HG03432 (cell line): ENCODE measurements around the gene FSD1L.
"Not testable (repeated sequence)": the region's sequence is repeated elsewhere in the genome, so short reads cannot be mapped to it uniquely, and the experiment has no call there.

Experiments used
- ATAC-seq: cut with Tn5 transposase; IDR thresholded peaks from one replicate; pipeline ENCODE4 v1.9.1; 2021; ENCODE audit warnings: mild to moderate bottlenecking, moderate library complexity; ENCODE audit not compliant: unreplicated experiment

FSD1L gene

DNA sequence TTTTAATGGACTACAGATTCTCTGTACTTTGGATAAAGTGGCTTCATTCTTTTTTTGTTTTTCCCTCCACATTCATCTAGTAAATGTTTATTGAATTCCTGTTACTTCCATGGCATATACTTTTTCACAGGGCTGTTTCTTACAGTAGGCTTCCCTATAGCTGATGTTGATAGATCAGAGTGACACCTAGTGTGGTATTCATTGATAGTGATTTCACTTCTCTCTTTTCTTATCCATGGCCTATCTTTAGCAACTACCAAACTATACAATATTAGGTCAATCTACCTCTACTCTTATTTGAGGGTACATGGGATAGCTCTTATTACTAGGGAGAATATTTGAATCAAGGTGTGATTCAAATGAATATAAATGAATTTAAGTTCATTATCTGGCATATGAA is 35.8 kb downstream of the FSD1L start:
- peak; percentile 84 for ATAC-seq

DNA sequence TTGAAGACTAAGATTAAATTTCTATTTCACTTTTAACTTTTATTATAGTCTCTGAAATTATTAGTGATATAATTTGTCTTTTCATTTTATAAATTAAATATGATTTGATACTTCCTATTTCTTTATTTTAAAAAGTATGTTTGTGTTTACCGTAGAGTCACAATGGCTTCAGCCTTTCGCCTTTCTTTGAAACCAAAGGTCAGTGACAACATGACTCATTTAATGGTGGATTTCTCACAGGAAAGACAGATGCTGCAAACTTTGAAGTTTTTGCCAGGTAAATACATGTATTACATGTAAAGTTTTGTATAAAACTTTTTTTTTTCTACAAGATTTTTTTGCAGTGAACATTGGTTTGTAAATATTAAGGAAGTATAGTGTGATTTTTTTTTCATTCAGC is 36.4 kb downstream of the FSD1L start:
- ATAC-seq, result no peak

DNA sequence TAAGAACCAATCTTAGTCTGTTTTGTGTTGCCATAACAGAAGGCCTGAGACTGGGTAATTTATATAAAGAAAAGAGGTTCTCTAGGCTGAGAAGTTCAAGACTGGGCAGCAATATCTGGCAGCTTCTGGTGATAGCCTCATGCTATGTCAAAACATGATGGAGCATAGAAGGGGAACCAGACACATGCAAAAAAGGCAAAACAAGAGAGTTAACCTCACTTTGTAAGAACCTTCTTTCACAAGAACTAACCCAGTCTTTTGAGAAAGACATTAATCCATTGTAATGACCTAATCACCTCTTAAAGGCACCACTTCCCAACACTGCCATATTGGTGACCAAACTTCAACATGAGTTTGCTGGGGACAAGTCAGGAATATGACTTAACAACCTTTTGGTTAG is 37.3 kb downstream of the FSD1L start:
- ATAC-seq, result no peak

DNA sequence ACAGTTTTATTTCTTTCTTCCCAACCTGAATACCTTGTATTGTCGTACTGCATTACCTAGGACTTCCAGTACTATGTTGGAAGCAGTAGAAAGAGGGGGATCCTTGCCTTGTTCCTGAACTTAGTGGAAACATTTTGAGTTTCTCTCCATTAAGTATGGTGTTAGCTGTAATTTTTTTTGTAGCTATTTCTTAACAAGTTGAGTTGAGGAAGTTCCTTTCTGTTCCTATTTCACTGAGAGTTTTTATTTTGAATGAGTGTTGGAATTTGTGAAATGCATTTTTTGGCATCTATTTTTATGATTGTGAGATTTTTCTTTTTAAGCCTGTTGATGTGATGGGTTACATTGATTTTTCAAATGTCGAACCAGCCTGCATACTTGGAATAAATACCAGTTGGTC is 49.0 kb downstream of the FSD1L start:
- no peak for ATAC-seq

DNA sequence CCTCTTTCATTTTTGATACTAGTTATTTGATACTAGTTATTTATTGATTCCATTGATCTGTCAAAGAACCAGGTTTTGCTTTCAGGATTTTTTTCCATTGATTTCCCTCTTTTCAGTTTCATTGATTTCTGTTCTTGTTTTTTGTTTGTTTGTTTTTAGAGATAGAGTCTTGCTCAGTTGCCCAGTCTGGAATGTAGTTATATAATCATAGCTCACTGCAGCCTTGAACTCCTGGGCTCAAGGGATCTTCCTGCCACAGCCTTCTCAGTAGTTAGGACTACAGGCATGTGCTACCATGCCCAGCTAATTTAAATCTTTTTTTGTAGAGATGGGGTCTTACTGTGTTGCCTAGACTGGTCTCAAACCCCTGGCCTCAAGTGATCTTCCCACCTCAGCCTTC is 49.9 kb downstream of the FSD1L start:
- ATAC-seq, result no peak

DNA sequence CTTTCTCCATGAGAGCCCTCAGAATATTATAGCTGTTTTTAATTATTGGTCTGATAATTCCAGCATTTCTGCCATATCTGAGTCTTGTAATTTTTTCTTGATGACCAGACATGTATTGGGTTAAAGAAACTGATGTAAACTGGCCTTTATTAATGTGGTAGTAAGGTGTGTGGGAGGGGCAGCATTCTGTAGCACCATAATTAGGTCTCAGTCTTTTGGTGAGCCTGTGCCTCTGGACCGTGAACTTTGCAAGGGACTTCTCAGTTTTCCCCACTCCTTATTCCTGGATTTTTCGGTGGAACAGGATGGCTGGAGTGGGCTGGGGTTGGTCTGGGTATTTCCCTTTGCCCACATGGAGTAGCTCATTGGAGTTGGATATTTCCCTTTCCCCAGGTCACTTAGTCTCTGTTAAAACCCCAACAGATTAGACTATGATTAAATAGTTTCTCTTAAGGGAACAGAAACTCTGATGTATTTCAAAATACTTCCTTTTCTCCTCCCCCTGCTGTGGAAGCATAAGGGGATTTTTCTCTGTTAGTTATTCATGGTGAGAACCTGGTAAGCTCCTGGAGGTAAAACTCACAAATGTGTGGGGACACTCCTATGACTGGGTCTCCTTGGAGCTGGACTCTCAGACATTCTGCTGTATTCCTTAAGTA is 52.4 kb downstream of the FSD1L start:
- ATAC-seq, result peak; percentile 87

DNA sequence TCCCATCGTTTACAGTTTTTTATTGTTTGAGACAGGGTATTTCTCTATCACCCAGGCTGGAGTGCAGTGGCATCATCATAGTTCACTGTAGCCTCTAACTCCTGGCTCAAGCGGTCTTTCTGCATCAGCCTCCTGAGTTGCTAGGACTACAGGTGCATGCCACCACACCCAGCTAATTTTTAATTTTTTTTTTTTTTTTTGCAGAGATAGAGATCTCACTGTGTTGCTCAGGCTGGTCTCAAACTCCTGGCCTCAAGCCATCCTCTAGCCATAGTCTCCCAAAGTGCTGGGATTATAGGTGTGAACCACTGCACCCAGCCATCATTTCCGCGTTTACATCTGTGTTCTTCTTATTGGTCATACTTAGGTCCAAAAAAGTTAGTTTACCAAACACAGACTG is 53.6 kb downstream of the FSD1L start:
- ATAC-seq, result no peak

DNA sequence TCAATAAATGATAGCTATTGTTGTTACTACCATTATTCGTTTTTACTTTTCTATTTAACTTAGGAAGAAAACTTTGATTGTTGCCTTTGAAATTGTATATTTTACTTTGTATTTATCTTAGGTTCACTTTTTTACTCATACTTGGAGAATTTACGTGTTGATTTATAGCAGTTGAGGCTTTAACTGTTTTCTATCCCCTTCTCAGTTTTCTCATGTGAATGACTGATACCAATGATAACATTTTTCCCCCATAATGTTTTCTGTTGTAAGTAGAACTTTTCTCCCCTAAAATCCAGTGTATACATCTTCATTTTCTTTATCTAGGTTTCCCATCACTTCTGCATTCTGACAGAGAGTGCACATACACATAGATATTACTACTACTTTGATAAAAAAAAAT is 54.4 kb downstream of the FSD1L start:
- ATAC-seq, result no peak

DNA sequence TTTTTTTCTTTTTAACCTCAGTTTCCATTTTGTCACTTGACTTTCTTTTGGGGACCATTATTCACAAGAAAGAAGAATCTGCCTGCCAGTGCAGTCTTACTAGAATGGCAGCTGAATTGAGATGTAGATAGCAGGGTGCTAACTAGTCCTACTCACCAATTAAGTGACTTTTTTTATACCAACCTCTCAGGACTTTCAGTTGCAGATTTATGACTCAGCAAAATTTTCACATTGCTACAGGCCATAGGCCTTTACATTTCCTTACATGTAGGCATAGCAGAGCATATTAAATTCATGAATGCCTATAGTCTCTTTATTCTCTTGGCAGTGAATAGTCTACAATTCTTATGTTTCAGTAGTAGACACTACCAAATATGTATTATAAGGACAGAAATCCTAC is 56.0 kb downstream of the FSD1L start:
- peak; percentile 38 for ATAC-seq

DNA sequence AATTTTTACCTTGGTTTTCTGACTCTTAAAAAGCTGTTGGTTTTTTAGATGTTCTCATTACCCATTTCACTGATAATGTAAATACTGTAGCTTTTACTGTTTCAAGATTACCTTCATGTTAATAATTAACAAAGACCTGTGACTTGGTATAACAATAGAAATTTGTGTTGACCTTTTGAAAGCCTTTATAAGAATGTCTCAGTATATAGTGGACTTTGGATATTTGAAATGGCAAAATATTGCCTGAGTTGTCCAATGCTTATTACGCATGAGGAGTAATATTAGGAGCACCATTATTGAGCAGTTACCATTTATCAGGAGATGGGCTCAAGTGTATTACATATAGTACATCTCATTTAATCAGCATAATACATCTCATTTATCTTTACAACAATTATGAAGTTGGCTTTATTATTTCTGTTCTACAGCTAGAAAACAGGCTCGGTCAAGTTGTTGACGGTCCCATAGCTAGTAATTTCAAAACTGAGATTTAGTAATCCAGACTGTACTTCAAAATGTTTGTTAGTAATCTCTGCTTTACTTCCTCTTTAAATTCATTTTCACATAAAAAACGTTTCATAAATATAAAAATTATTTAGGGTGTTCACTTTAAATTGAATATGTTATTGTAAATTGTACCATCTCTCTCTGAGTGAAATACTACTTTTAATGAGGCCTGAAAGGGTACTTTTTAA is 59.4 kb downstream of the FSD1L start:
- ATAC-seq, result no peak

DNA sequence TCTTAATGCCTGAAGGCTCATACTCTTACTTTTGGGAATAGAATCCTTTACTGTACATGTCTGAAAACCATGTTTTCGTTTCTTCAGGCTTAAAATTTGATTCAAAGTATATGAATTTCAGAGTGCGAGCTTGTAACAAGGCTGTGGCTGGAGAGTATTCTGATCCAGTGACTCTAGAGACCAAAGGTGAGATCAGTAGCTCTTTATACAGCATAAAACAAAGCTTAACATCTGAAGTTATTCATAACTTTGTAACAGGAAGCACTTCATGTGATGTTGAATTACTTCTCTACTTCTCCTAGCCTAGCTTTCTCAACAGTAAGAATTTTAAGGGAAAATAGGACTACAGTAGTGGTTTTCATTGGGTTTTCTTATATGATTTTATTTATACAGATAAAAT is 60.7 kb downstream of the FSD1L start:
- ATAC-seq, result no peak

DNA sequence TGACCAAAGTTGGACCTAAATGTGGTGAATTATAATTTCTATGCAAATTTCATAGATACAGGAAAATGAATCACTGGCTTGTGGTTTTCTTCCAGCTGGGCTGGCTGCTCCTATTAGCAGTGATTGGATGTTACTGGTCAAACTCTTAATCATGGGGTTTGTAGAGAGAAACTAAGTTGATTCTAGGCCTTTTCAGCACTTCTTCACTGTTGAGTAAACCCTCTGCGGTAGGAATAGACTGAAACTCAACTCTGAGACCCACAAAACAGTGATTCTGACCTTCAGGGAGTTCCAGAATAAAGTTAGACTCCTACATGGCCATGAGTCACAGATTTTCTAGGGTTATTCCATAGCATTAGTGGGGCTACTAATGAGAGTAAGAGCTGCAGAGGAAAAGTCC is 62.2 kb downstream of the FSD1L start:
- ATAC-seq, result peak; percentile 91

DNA sequence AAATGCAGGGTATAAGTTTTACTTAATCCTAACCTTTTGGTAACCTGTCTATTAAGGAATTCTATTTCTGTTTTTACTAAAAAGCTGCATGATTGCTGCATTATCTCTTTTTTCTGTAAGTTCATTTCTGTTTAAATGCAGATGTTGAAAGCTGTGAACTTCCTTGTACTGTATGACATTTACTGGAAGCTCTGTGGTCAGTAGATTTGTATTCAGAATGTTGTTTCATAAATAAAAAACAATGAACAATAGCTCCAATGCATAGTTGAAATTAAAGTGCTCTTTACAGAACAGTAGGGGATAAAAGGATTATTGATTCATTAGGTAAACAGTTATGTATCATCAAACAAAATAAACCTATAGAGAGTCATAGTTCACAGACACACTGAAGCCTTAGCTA is 63.6 kb downstream of the FSD1L start:
- no peak for ATAC-seq

DNA sequence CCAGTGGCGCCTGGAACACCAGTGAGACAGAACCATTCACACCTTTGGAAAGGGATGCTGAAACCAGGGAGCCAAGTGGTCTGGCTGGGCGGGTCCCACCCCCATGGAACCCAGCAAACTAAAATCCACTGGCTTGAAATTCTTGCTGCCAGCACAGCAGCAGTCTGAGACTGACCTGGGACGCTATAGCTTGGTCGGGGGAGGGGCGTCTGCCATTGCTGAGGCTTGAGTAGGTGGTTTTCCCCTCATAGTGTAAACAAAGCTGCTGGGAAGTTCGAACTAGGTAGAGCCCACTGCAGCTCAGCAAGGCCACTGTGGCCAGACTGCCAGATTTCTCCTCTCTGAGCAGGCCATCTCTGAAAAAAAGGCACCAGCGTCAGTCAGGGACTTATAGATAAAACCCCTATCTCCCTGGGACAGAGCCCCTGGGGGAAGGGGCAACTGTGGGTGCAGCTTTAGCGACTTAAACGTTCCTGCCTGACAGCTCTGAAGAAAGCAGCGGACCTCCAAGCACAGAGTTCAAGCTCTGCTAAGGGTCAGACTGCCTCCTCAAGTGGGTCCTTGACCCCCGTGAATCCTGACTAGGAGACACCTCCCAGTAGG is 68.1 kb downstream of the FSD1L start:
- ATAC-seq, result no peak

DNA sequence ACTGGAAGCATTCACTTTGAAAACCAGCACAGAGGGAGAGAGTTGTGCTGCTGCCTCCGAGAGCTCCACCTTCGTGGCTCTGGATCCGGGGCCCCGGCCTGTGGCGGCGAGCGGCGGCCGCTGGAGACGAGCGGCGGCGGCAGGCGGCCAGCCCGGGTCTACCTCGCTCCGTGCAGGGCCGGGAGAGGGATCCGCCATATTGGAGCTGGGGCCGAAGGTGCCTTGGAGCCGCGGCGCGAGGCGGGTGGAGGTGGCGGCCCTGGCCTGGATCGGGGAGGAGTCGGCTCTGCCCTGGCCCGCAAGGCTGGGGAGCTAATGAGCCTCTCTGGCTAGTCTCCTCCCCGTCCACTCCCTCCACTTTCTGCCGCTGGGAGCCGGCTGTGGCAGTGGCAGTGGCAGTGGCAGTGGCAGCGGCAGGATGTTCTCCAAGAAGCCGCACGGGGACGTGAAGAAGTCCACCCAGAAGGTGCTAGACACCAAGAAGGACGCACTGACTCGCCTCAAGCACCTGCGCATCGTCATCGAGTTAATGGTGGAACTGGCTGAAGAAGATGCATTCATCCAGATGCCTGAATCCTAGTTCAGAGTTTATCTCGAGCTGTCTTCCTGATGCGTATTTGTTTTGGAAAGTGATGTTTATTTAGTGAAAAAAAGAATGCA is 72.0 kb downstream of the FSD1L start:
- peak; percentile 81 for ATAC-seq

DNA sequence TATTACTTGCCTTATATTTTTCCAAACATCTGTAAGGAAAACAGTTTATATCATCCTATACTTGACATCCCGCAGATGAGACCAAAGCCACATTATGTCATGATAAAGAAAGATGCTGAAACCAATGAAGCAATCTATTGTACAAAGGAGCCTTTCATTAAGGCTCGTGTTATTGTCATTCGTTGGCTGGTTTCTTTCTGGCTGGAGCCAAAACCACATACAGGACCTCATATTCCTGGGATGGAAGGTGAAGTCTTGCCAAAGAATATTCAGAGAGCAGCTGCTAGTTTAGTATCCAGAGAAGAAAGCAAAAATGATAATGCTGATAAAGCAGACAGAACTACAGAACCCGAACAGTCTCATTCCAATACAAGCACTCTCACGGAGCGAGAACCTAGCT is 73.2 kb downstream of the FSD1L start:
- not testable (repeated sequence) for ATAC-seq

DNA sequence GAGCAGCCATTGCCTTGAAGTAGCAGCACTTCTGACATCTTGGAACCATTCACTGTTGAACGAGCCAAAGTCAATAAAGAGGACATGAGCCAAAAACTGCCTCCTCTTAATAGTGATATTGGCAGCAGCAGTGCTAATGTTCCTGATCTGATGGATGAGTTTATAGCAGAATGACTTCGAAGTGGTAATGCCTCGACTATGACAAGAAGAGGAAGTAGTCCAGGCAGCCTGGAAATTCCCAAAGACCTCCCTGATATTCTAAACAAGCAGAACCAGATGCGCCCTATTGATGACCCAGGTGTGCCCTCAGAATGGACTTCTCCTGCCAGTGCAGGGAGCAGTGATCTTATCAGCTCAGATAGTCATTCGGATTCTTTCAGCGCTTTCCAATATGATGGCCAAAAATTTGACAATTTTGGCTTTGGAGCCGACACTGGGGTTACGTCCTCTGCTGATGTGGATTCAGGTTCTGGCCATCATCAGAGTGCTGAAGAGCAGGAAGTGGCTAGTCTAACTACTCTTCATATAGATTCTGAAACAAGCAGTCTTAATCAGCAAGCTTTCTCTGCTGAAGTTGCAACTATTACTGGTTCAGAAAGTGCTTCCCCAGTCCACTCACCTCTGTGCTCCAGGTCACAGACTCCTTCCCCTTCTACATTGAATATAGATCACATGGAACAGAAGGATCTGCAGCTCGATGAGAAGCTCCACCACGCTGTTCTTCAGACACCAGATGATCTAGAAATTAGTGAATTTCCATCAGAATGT is 75.0 kb downstream of the FSD1L start:
- ATAC-seq, result peak; percentile 95

DNA sequence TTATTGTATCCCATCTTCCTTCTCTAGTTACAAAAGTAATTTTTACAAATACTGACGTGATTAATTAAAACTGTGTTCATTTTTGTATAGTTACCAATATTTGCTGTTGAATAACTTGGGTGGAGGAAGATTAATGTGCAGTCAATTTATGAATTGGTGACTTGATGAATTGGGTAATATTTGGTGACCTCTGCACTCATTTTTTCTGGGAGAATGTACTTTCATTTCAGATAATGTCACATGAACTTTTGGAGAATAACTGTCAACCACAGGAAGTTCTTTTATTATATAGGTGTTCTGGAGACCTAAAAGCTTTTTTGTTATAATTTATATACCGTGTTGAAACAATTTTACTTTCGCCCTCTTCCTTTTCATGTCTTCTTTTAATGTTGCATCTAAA is 83.7 kb downstream of the FSD1L start:
- no peak for ATAC-seq

DNA sequence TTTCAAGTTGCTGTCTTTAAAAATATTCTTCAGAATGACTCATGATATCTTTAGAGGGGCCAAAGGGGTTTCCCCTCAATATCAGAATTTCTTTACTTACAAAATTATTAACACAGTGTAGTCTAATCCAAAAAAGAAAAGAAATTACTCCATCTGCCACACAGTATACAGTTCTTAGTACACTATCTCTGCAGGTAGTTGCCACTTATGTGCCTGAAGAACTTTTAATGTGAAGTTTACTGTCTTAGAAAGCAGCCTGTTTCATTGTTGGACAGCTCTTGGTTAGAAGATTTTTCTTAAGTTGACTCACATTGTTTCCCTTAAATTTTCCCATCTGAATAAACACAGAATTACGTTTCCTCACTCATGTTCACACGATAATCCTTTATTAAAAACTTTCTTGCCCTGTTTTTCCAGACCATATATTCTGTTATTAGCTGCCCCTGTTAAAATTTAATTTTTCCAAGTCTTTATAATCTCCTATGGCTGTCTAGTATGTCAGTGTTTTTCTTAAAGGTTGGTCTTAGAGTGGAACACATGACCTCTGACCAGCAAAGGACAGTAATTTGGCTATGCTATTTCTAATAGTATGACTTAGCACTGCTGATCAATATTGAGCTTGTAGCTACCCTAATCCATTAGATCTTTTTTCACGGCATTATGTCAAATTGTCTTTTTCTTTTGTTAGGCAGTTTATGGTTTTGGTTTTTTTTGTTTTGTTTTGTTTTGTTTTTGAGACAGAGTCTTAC is 88.3 kb downstream of the FSD1L start:
- ATAC-seq, result peak; percentile 83

DNA sequence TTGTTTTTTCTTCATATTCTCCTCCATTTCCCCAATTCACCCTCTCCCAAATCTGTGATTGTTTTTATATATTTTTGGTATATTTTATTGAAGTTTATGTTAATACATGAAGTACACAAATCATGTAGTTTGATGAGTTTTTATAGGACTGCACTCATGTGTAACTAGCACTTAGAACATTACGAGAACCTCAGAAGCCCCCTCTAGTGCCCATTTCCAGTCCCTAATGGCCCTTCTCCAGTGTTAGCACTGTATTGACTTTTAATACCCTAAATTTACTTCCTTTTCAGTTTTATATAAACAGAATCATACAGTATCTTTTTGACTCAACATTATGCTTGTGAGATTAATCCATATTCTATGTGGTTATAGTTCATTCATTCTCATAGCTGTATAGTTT is 91.6 kb downstream of the FSD1L start:
- no peak for ATAC-seq
